Ovary (tissue), 3 donors: ENCODE data around the gene TP53TG5.

ENCODE experiments used
- EP300 ChIP-seq: sonication (generic); formaldehyde crosslinking; IDR thresholded peaks from one replicate; pipeline ENCODE4 v1.6.1; 2017; ENCODE audit warnings: antibody characterized with exemption
- POLR2A ChIP-seq: fragments of 450-650 bp; IDR thresholded peaks from one replicate; pipeline ENCODE4 v1.6.1; 2017; ENCODE audit warnings: antibody characterized with exemption, mild to moderate bottlenecking, moderate library complexity
- TF ChIP-seq, protein P1 (sequence below), 3 donors: fragments of 450-650 bp in 2 of 3; fragments of 200-600 bp in 1 of 3; IDR thresholded peaks; one replicate each; pipeline versions ENCODE4 v1.5.1 to v1.8.0; 2016 to 2022; ENCODE audit warnings: antibody characterized with exemption in 3 of 3, mild to moderate bottlenecking in 1 of 3
- donor health status: DM: no; HTN: no; CAD: no.

DNA sequence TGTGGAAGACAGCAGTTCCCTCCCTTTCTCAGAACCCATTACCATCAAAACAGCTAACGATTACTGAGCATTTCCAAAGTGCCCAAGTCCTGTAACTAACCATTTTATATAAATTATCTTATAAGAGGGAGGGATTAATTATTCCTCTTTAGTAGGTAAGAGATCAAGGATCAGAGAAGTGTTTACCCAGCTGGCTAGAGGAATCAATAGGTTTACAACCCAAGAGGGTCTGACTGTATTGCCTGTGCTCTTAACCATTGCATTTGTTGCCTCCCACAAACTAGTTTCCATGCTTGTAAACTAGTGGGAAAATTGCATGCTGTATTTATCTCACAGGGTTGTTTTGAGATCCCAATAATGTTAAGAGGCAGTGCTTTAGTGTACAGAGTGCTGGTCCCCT, 26.3 kb upstream of the TP53TG5 start:
- TF ChIP-seq, protein P1, sequence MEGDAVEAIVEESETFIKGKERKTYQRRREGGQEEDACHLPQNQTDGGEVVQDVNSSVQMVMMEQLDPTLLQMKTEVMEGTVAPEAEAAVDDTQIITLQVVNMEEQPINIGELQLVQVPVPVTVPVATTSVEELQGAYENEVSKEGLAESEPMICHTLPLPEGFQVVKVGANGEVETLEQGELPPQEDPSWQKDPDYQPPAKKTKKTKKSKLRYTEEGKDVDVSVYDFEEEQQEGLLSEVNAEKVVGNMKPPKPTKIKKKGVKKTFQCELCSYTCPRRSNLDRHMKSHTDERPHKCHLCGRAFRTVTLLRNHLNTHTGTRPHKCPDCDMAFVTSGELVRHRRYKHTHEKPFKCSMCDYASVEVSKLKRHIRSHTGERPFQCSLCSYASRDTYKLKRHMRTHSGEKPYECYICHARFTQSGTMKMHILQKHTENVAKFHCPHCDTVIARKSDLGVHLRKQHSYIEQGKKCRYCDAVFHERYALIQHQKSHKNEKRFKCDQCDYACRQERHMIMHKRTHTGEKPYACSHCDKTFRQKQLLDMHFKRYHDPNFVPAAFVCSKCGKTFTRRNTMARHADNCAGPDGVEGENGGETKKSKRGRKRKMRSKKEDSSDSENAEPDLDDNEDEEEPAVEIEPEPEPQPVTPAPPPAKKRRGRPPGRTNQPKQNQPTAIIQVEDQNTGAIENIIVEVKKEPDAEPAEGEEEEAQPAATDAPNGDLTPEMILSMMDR (IDR thresholded peaks at IDR 0.05), result no peak
- no peak for TF ChIP-seq POLR2A
- no peak for TF ChIP-seq EP300
